Measurements from ENCODE around the gene WLS.
"Not testable (repeated sequence)": the region's sequence is repeated elsewhere in the genome, so short reads cannot be mapped to it uniquely, and the experiment has no call there.

- TF ChIP-seq TAF1 (IDR thresholded peaks at IDR 0.05; ENCODE audit: low read depth); EP300 (conservative IDR thresholded peaks at IDR 0.05; ENCODE audit: poor library complexity, severe bottlenecking); CTCF (IDR thresholded peaks at IDR 0.05; ENCODE audit: poor library complexity, severe bottlenecking); RAD21 (conservative IDR thresholded peaks at IDR 0.05); EZH2 (IDR thresholded peaks at IDR 0.05; ENCODE audit: borderline replicate concordance, insufficient read depth, low read length, poor library complexity, severe bottlenecking); REST (IDR thresholded peaks at IDR 0.05; ENCODE audit: borderline replicate concordance); POLR2AphosphoS5 (IDR thresholded peaks at IDR 0.05): not testable (repeated sequence)
Measured at GRCh38 chr1:68160935-68161334, 71.4 kb downstream of the WLS start.

All from neural cell (in vitro differentiated cells).